Prostate gland (tissue), 2 donors: ENCODE data around the gene SLC25A43. TPM values are rescaled to one million over a fixed set of nuclear protein-coding genes. Genes with fewer than 3 reads are reported as not detected.

ENCODE experiments used
- DNase-seq: peaks from one replicate; pipeline ENCODE4 v3.0.0-alpha.2; 2019; ENCODE audit warnings: low spot score
- H3K27ac ChIP-seq, 2 donors: fragments of 200-600 bp; sonication (generic); 2 replicates each; pipeline ENCODE4 v1.5.1; 2017 to 2019
- H3K27me3 ChIP-seq: fragments of 200-600 bp; sonication (generic); replicated peaks from 2 replicates; pipeline ENCODE4 v1.5.1; 2019; ENCODE audit not compliant: insufficient read depth
- H3K36me3 ChIP-seq, 2 donors: fragments of 200-600 bp; sonication (generic); 1 replicate in 1 of 2; 2 replicates in 1 of 2; pipeline versions ENCODE4 v1.5.1 to v1.8.1; 2017 to 2019
- H3K4me1 ChIP-seq: fragments of 200-600 bp; sonication (generic); replicated peaks from 2 replicates; pipeline ENCODE4 v1.5.1; 2019
- H3K4me3 ChIP-seq, 2 donors: fragments of 200-600 bp; sonication (generic); 2 replicates each; pipeline ENCODE4 v1.5.1; 2017 to 2019
- H3K9me3 ChIP-seq: fragments of 200-600 bp; sonication (generic); 2 replicates; pipeline ENCODE4 v1.5.1; 2017
- POLR2A ChIP-seq: fragments of 450-650 bp; IDR thresholded peaks from one replicate; pipeline ENCODE4 v1.6.1; 2016; ENCODE audit warnings: antibody characterized with exemption, mild to moderate bottlenecking
- POLR2AphosphoS5 ChIP-seq: sonication (generic); formaldehyde crosslinking; IDR thresholded peaks from one replicate; pipeline ENCODE4 v1.6.1; 2017; ENCODE audit warnings: antibody characterized with exemption
- WGBS: methylation state at CpG from one replicate; pipeline ENCODE4 v1.1.5; 2018; 5-methylcytosine and 5-hydroxymethylcytosine counted together
- intact Hi-C: fragments of 100-400 bp; cut with DNase I; formaldehyde crosslinking; loops from one replicate; pipeline ENCODE4 v1.14.2; 2022
- total RNA-seq, 2 donors: library from RNA; depleted of rRNA; stranded (reverse); fragments of >200 nt; gene quantifications; one replicate each; pipeline ENCODE4 v1.1.0, GENCODE V29; 2016
- TF ChIP-seq, protein P1 (sequence below), 4 experiments: fragments of 200-600 bp in 2 of 4; fragments of 450-650 bp in 2 of 4; sonication (generic) in 2 of 4; IDR thresholded peaks; 1 replicate in 3 of 4; 2 replicates in 1 of 4; pipeline ENCODE4 v1.5.1; 2016 to 2019; ENCODE audit warnings: antibody characterized with exemption in 4 of 4, mild to moderate bottlenecking in 2 of 4, moderate library complexity in 2 of 4

SLC25A43 gene
- total RNA-seq, 2 donors from 2014 or later = 7.4 to 15.3 TPM

GRCh38 chrX:119475389-119476101 lies 76.4 kb downstream of the SLC25A43 start:
- H3K4me1 ChIP-seq = no peaks in the 10 kb centered on the region
- H3K27ac ChIP-seq = no peak overlapping the region
- no peaks in the 10 kb centered on the region for H3K9me3 ChIP-seq
- WGBS = 59% methylated on average over 11 of the region's 11 CpGs
- DNase-seq = no peak
- H3K27me3 ChIP-seq = no peaks in the 10 kb centered on the region
- no peaks in the 10 kb centered on the region for H3K36me3 ChIP-seq
- no peak overlapping the region for H3K4me3 ChIP-seq
- intact Hi-C loops = no loop called here
- TF ChIP-seq POLR2A (no peak), POLR2AphosphoS5 (no peak)
- TF ChIP-seq, protein P1, sequence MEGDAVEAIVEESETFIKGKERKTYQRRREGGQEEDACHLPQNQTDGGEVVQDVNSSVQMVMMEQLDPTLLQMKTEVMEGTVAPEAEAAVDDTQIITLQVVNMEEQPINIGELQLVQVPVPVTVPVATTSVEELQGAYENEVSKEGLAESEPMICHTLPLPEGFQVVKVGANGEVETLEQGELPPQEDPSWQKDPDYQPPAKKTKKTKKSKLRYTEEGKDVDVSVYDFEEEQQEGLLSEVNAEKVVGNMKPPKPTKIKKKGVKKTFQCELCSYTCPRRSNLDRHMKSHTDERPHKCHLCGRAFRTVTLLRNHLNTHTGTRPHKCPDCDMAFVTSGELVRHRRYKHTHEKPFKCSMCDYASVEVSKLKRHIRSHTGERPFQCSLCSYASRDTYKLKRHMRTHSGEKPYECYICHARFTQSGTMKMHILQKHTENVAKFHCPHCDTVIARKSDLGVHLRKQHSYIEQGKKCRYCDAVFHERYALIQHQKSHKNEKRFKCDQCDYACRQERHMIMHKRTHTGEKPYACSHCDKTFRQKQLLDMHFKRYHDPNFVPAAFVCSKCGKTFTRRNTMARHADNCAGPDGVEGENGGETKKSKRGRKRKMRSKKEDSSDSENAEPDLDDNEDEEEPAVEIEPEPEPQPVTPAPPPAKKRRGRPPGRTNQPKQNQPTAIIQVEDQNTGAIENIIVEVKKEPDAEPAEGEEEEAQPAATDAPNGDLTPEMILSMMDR (IDR thresholded peaks at IDR 0.05) = no peak

DNA sequence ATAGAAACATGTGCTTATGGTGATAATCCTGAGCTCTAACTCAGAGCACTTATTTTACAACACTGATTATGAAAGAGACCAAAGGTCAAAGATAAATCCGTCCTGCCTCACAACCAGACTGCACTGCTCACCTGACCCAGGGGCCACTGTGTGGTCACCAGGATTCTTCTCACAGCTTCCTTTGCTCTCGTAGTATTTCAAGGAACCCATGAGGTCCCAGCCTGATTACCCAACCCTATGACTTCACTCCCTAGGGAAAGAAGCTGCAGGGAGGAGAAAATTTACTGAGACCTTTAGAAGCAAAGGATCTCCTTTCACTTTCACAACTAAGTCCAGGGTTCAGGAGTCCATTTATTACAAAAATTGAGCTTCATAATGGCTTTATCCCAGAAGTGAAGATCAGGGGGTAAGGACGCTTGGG lies 78.7 kb downstream of the SLC25A43 start:
- 76% methylated on average over 3 of the region's 3 CpGs for WGBS
- DNase-seq = no peak

DNA sequence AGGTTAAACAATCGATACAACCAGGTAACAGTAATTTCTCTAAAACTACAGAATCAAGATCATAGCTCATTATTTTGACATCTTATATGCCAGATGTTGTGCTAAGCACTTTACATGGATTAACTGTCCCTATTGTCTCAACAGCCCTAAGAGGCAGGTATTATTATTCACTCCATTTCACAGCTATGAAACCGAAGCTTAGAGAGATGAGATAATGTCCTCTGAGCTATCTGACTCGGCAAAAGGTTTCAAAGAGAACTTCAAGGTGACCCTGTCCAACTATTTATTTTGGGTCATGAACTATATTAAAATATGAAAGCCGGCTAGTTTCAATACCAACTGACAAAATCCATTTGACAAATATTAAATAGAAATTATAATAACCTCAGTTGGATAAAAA lies 79.4 kb downstream of the SLC25A43 start:
- Histone ChIP-seq H3K9me3 (no peaks in the 10 kb centered on the region), H3K4me3 (no peak overlapping the region), H3K27me3 (no peaks in the 10 kb centered on the region), H3K27ac (no peak overlapping the region), H3K36me3 (no peaks in the 10 kb centered on the region), H3K4me1 (no peaks in the 10 kb centered on the region)
- TF ChIP-seq, protein P1 (IDR thresholded peaks at IDR 0.05) = no peak
- TF ChIP-seq POLR2A (no peak), POLR2AphosphoS5 (no peak)
- intact Hi-C loops = no loop called here
- WGBS = 83% methylated on average over 4 of the region's 4 CpGs
- no peak for DNase-seq

More for the DNA sequence above, 78.7 kb downstream of the SLC25A43 start:
- no peak for TF ChIP-seq POLR2A
- TF ChIP-seq, protein P1 (IDR thresholded peaks at IDR 0.05) = no peak
- TF ChIP-seq POLR2AphosphoS5 = no peak
- intact Hi-C loops = no loop called here
- no peaks in the 10 kb centered on the region for H3K4me1 ChIP-seq
- H3K27ac ChIP-seq = no peak overlapping the region
- H3K4me3 ChIP-seq = no peak overlapping the region
- H3K9me3 ChIP-seq = no peaks in the 10 kb centered on the region
- no peaks in the 10 kb centered on the region for H3K27me3 ChIP-seq
- H3K36me3 ChIP-seq = no peaks in the 10 kb centered on the region

DNA sequence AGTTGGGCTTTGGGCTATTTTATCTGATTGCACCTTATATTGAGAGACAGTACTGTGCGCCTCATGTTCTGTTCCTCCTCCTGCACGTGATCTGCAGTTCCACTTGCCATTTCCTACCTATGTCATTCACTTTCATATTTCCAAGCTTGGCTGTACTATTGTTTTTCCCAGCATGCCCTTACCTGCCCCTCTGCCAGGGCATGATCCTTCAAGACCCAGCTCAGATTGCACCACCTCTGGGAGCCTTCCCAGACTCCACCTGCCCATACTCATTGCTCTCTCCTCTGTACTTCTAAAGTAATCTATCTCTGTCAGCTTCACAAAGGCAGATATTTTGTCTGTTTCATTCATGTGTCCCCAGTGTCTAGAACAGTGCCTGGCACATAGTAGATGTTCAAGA lies 80.7 kb downstream of the SLC25A43 start:
- intact Hi-C loops = no loop called here
- H3K9me3 ChIP-seq = no peaks in the 10 kb centered on the region
- no peak for DNase-seq

More for the DNA sequence above, 80.7 kb downstream of the SLC25A43 start:
- Histone ChIP-seq H3K27me3 (no peaks in the 10 kb centered on the region), H3K36me3 (no peaks in the 10 kb centered on the region), H3K4me3 (no peak overlapping the region), H3K27ac (no peak overlapping the region), H3K4me1 (no peaks in the 10 kb centered on the region)
- 50% methylated on average over 2 of the region's 2 CpGs for WGBS
- TF ChIP-seq POLR2A (no peak), POLR2AphosphoS5 (no peak)
- TF ChIP-seq, protein P1 (IDR thresholded peaks at IDR 0.05) = no peak
